ENCODE data around the gene TSN.
A peak's percentile ranks its signal among the peaks of the same experiment; 100 is the strongest.
"Not testable (repeated sequence)": the region's sequence is repeated elsewhere in the genome, so short reads cannot be mapped to it uniquely, and the experiment has no call there.

Gene TSN

GRCh38 chr2:121801916-121802315 lies 46.5 kb downstream of the TSN start:
- no peak for DNase-seq (ENCODE audit: low read depth)

- no peak for DNase-seq (ENCODE audit: low read depth)
Observed at GRCh38 chr2:121803503-121803902, 48.1 kb downstream of the TSN start.

GRCh38 chr2:121804340-121804739 lies 48.9 kb downstream of the TSN start:
- DNase-seq (ENCODE audit: low read depth), result peak; percentile 11

GRCh38 chr2:121804997-121805765 lies 49.7 kb downstream of the TSN start:
- DNase-seq (ENCODE audit: low read depth), result no peak

- DNase-seq (ENCODE audit: low read depth), result no peak
Observed at GRCh38 chr2:121805766-121806143, 50.3 kb downstream of the TSN start.

GRCh38 chr2:121807771-121808170 lies 52.3 kb downstream of the TSN start:
- not testable (repeated sequence) for DNase-seq (ENCODE audit: low read depth)

GRCh38 chr2:121809607-121810006 lies 54.2 kb downstream of the TSN start:
- no peak for DNase-seq (ENCODE audit: low read depth)

GRCh38 chr2:121810959-121811853 lies 55.8 kb downstream of the TSN start:
- peak; percentile 74 for DNase-seq (ENCODE audit: low read depth)

- DNase-seq (ENCODE audit: low read depth), result not testable (repeated sequence)
Observed at GRCh38 chr2:121813083-121813482, 57.6 kb downstream of the TSN start.

- DNase-seq (ENCODE audit: low read depth), result no peak
Observed at GRCh38 chr2:121815216-121815615, 59.8 kb downstream of the TSN start.

- no peak for DNase-seq (ENCODE audit: low read depth)
Observed at GRCh38 chr2:121816797-121817196, 61.3 kb downstream of the TSN start.

GRCh38 chr2:121817304-121817703 lies 61.9 kb downstream of the TSN start:
- DNase-seq (ENCODE audit: low read depth), result not testable (repeated sequence)
